Fibroblast of lung (primary cell): ENCODE measurements around the gene PSMC3.

Experiments used
- CTCF ChIP-seq, 2 donors: IDR thresholded peaks in 1 of 2; conservative IDR thresholded peaks in 1 of 2; 1 replicate in 1 of 2; 2 replicates in 1 of 2; pipeline ENCODE4 v1.5.1; 2011 to 2012; ENCODE audit warnings: low read length in 2 of 2, control low read depth in 1 of 2, inconsistent platforms in 1 of 2, low read depth in 1 of 2, mild to moderate bottlenecking in 1 of 2
- EZH2 ChIP-seq: IDR thresholded peaks from 2 replicates; pipeline ENCODE4 v1.5.1; 2012; ENCODE audit warnings: low read length, control low read depth, mild to moderate bottlenecking; ENCODE audit errors: missing control alignments

- TF ChIP-seq CTCF (conservative IDR thresholded peaks at IDR 0.05 in 1 of 2, IDR thresholded peaks at IDR 0.05 in 1 of 2; ENCODE audit: low read depth in 1 of 2, low read length in 2 of 2) (no peak), EZH2 (no peak)
Measured at GRCh38 chr11:47447906-47448305, 21.7 kb upstream of the PSMC3 start.
